Activated naive CD8-positive, alpha-beta T cell (primary cell): Measurements from ENCODE around the gene NUTM2D.
"Not testable (repeated sequence)": the region's sequence is repeated elsewhere in the genome, so short reads cannot be mapped to it uniquely, and the experiment has no call there.

Experiments used
- H3K27ac Mint-ChIP-seq: one replicate; pipeline ENCODE4 v1.8.0; 2021; ENCODE audit warnings: mixed read lengths
- H3K27me3 Mint-ChIP-seq: one replicate; pipeline ENCODE4 v1.8.0; 2021; ENCODE audit warnings: mixed read lengths
- H3K36me3 Mint-ChIP-seq: one replicate; pipeline ENCODE4 v1.8.0; 2021; ENCODE audit warnings: mixed read lengths
- H3K4me1 Mint-ChIP-seq: one replicate; pipeline ENCODE4 v1.8.0; 2021; ENCODE audit warnings: low read depth, mixed read lengths
- H3K4me3 Mint-ChIP-seq: one replicate; pipeline ENCODE4 v1.8.0; 2021; ENCODE audit warnings: mild to moderate bottlenecking, mixed read lengths
- H3K9me3 Mint-ChIP-seq: one replicate; pipeline ENCODE4 v1.8.0; 2021; ENCODE audit warnings: low read depth, mixed read lengths

The NUTM2D gene

DNA sequence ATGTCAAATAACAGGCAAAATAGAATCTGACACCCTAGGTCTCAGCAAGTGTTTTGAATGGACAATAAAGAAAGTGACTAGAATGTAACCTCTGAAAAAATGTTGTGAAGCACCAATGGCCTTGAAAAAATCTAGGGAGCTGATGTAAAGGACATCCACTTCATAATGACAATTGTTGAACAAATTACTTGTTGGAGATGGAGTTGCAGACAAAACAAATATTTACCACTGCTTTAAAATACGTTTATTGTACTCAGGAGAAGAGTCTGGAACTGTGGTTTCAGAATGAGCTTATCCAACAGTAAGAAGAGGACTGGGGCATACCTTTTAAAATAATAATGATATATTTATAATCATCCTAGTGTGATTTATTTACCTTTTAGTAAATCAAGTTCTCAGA, 11.8 kb upstream of the NUTM2D start:
- not testable (repeated sequence) for H3K27me3 Mint-ChIP-seq, H3K4me3 Mint-ChIP-seq, H3K36me3 Mint-ChIP-seq, H3K9me3 Mint-ChIP-seq, H3K4me1 Mint-ChIP-seq, H3K27ac Mint-ChIP-seq

DNA sequence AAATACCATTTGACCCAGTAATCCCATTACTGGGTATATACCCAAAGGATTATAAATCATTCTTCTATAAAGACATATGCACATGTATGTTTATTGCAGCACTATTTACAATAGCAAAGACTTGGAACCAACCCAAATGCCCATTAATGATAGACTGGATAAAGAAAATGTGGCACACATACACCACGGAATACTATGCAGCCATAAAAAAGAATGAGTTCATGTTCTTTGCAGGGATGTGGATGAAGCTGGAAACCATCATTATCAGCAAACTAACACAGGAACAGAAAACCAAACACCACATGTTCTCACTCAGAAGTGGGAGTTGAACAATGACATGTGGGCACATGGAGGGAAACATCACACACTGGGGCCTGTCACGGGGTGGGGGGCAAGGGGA, 7.4 kb upstream of the NUTM2D start:
- H3K9me3 Mint-ChIP-seq, H3K4me3 Mint-ChIP-seq, H3K27ac Mint-ChIP-seq, H3K36me3 Mint-ChIP-seq, H3K4me1 Mint-ChIP-seq, H3K27me3 Mint-ChIP-seq: not testable (repeated sequence)

DNA sequence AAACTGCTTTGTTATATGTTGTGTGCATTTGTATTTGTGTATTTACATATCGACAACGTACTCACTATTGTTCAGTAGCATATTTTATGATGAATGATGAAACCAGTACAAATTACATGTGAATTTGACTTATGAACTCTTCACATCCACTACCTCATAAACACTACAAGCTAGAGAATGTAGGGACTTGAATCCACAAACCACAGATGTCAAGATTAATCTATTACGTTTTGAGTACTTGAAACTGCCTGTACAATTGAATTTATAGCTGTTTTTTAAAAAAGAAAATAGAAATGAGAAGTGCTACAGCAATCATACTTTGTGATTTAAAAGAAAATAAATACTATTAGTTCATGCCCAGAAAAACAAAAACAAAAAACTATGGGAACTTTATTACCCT, 4.7 kb upstream of the NUTM2D start:
- not testable (repeated sequence) for H3K27me3 Mint-ChIP-seq, H3K4me3 Mint-ChIP-seq, H3K36me3 Mint-ChIP-seq, H3K4me1 Mint-ChIP-seq, H3K9me3 Mint-ChIP-seq, H3K27ac Mint-ChIP-seq

DNA sequence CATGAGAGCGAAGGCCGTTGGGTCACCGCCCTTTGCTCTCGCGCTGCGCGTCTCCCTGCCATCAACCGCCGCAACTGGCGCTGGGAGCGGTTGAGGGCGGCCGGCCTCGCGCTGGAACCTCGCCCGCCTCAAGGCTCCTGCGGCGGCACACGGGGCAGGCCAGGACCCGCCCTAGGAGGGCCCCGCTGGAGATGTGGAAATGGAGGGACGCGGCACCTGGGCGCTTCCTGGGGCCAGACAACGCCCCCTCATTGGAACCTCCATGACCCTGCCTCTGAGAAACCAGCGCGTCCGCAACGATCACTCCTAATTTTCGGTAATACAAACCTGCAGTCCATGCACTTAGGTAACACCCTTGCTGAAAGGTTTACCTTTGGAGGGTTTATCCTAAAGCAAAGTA, 2.4 kb upstream of the NUTM2D start:
- not testable (repeated sequence) for H3K27ac Mint-ChIP-seq, H3K4me3 Mint-ChIP-seq, H3K9me3 Mint-ChIP-seq, H3K36me3 Mint-ChIP-seq, H3K27me3 Mint-ChIP-seq, H3K4me1 Mint-ChIP-seq

DNA sequence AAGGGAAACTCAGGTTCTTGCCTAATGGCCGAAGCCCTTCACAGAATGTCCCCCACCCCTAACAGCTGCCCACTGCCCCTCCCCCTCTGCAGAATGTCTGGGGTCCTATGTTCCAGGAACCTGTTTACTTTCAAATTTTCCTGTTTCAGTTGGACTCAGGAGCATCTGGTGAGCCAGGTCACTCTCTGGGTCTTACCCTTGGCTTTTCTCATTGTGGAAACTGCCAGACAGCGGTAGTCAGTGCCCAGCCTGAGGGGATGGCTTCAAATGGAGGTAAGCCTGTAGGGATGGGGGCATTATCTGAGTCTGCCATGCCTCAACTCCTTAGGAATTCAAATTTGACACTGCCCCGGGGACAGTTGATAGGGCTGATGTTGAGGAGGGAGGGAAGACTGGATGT, 615 bp downstream of the NUTM2D start:
- H3K9me3 Mint-ChIP-seq, H3K36me3 Mint-ChIP-seq, H3K27me3 Mint-ChIP-seq, H3K4me3 Mint-ChIP-seq, H3K4me1 Mint-ChIP-seq, H3K27ac Mint-ChIP-seq: not testable (repeated sequence)

DNA sequence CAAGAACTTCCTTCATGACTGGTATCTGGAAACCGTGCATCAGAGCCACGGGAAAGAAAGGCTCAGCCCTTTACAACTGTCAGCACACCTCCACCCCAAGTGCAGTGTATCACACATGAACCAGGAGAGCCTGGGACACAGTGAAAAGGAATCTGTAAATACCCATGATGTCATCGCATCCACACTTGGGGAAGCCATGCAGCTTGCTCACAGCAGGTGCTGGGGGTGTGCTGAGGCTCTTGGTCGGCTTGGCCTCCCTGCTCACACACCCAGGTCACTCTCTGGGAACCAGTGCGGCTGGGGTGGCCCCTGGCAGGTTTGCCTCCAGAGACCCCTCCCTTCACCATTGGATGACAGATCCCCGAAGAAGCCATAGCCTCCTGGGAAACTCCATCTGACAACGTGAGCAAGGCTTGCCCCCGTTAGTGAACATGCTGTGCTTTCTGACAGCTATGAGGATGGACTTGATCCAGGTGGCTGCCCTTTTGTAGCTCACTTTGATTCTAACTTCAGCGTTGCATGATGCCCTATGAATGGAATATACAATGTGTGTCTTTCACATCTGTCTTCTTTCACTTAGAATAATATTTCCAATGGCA, 12.1 kb downstream of the NUTM2D start:
- H3K27me3 Mint-ChIP-seq, H3K36me3 Mint-ChIP-seq, H3K4me3 Mint-ChIP-seq, H3K4me1 Mint-ChIP-seq, H3K9me3 Mint-ChIP-seq, H3K27ac Mint-ChIP-seq: not testable (repeated sequence)

DNA sequence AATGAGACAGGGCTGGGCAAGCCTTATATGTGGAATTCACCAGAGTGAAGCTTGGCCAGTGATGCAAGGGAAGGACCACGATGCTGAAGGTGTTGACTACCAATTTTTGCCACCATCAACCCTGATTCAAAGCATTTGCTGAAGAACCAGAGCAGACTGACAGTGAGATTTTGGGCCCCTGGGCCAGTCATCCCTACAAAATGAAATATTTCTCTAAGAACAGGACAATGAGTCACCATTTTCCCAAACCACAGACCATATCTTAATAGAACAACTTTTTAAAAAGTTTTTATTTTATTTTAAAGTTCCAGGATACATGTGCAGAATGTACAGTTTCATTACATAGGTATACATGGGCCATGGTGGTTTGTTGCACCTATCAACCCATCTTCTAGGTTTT, 16.5 kb downstream of the NUTM2D start:
- not testable (repeated sequence) for H3K9me3 Mint-ChIP-seq

DNA sequence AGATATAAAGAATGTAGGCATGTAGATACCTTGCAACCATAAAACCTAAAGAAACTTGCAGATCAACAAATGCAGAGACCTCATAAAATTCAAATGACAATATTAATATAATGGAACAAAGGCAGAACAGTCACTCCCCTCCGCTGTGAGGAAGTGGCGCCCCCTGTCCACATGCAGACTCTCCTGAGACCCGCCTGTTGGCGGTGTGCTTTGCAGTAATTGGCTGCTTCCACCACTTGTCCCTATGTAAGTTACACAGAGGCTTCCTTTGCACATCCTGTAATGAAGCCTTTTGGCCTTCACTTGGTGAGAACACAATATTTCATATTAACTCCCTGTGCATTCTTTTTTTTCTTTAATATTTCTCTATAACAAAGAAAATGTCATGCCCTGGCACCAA, 21.6 kb downstream of the NUTM2D start:
- H3K27ac Mint-ChIP-seq, H3K36me3 Mint-ChIP-seq, H3K27me3 Mint-ChIP-seq, H3K4me3 Mint-ChIP-seq, H3K9me3 Mint-ChIP-seq, H3K4me1 Mint-ChIP-seq: not testable (repeated sequence)

More for the DNA sequence above, 16.5 kb downstream of the NUTM2D start:
- not testable (repeated sequence) for H3K4me1 Mint-ChIP-seq, H3K27me3 Mint-ChIP-seq, H3K4me3 Mint-ChIP-seq, H3K27ac Mint-ChIP-seq, H3K36me3 Mint-ChIP-seq

DNA sequence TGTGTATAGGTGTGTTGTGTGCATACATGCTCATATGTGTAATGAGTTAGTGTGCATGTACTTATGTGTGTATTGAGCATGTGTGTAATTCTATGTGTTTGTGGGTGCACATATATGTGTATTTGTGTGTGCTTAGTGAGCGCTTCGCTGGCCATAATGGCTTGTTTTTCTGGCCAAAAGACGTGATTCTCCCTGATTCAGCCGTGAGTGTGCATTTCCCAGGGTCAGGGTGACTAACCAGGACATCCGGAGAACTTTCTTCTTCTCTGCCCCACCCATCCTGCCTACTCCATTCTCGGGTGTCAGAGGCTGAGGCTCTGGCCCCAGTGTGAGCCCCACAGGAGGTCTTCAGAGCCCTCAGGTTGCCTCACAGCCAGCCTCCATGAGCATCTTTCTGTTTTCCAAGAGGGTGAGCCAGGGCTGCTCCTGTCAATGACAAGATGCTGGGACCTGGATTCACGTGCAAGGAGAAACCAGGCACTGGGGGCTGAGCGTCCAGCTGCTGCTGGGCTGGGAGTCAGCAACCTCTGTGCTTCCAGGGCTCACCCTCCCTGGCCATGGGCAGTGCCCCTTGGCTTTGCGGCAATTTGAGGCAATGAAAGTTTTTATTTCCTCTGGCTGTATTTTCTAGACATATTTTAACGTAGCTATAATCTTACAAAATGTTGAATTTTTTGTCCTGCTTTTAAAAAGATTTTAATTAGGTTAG, 25.8 kb downstream of the NUTM2D start:
- H3K9me3 Mint-ChIP-seq, H3K27ac Mint-ChIP-seq, H3K4me1 Mint-ChIP-seq, H3K36me3 Mint-ChIP-seq, H3K4me3 Mint-ChIP-seq, H3K27me3 Mint-ChIP-seq: not testable (repeated sequence)

DNA sequence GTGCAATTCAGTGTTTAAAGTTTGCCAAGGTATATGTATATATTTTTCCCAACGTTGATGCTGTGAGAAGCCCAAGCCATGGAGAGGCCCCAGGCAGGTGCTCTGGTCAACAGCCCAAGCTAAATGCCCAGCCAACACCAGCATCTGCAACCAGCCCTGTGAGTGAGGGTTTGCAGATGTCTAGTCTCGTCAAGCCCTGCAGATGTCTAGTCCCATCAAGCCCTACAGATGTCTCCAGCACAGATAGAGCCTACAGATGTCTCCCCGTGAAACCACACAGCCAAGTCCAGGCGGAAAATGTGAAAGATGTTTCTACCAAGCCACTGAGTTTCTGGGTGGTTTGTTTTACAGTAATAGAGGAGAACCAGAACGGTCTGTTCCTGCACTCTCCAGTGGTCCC, 26.7 kb downstream of the NUTM2D start:
- H3K4me3 Mint-ChIP-seq, H3K27me3 Mint-ChIP-seq, H3K36me3 Mint-ChIP-seq, H3K4me1 Mint-ChIP-seq, H3K9me3 Mint-ChIP-seq, H3K27ac Mint-ChIP-seq: not testable (repeated sequence)

DNA sequence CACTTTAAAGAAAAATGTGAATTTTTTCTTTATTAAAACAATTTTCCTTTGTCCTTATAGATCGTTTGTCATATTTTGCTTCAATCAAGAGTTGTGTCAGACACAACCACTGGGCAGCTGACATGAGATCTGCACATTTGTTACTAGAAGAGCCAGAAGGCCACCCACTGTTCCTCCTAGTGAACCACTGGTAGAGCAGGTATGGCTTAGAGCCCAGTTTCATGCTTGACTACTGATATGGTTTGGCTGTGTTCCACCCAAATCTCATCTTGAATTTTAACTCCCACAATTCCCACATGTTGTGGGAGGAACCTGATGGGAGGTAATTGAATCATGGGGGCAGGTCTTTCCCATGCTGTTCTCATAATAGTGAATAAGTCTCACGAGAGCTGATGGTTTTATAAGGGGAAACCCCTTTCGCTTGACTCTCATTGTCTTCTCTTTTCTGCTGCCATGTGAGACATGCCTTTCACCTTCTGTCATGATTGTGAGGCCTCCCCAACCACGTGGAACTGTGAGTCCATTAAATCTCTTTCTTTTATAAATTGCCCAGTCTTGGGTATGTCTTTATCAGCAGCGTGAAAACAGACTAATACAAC, 28.3 kb downstream of the NUTM2D start:
- H3K4me3 Mint-ChIP-seq, H3K27ac Mint-ChIP-seq, H3K4me1 Mint-ChIP-seq, H3K27me3 Mint-ChIP-seq, H3K9me3 Mint-ChIP-seq, H3K36me3 Mint-ChIP-seq: not testable (repeated sequence)

DNA sequence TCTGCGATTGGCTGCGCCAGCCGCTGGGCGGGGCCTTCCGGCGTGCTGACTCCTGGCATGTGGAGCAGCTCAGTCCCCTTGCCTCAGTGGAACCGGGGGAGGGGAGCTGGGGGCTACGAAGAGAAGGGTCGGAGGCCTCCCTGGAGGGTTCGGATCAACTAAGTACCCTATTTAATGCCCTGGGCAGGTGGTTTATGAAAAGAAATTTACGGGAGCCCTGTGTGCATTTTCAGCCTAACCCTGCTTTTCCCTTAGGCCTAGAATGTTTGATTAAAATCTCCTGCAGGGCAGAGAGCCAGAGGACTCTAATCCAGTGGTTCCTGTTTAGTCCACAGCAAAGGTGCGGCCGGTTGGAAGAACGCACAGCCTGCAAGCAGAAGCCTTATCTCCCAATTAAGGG, 33.8 kb downstream of the NUTM2D start:
- H3K27me3 Mint-ChIP-seq, H3K4me1 Mint-ChIP-seq, H3K4me3 Mint-ChIP-seq, H3K27ac Mint-ChIP-seq, H3K9me3 Mint-ChIP-seq, H3K36me3 Mint-ChIP-seq: not testable (repeated sequence)

DNA sequence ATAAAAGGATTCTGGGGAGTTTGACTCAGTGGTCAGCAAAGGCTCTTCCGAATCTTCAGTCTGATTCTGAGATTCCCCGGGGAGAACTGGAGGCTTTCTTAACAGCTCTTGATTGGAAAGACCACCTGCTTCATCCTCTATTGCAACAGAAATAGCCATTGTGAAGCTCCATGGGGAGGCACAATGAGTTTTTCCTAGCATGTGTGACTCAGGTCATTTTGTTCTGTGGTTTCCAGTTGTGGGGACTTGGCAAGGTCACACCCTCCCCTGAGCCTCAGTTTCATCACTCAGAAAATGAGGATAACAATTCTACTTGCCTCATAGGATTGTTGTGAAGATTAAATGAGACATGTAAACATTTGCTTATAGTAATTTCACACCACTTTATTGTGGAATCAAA, 38.7 kb downstream of the NUTM2D start:
- not testable (repeated sequence) for H3K4me3 Mint-ChIP-seq, H3K36me3 Mint-ChIP-seq, H3K27ac Mint-ChIP-seq, H3K27me3 Mint-ChIP-seq, H3K4me1 Mint-ChIP-seq, H3K9me3 Mint-ChIP-seq

DNA sequence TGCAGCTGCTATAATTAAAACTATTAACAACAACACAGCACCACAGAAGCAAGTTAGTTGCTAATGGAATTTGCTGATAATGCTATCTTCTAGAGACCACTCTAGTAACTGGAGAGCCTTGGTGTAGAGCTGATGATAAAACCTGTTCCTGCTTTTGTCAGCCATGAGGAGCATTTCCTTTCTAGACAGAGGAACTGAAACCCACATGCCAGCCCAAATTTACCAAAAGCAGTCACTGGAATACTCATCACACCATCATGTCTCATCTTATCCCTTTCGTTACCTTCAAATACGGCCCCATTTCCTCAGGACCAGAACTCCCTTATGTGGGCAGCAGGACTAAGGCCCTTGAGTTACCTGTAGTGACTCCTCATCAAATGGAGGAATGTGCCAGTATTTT, 40.9 kb downstream of the NUTM2D start:
- H3K27ac Mint-ChIP-seq, H3K27me3 Mint-ChIP-seq, H3K36me3 Mint-ChIP-seq, H3K4me1 Mint-ChIP-seq, H3K4me3 Mint-ChIP-seq, H3K9me3 Mint-ChIP-seq: not testable (repeated sequence)

DNA sequence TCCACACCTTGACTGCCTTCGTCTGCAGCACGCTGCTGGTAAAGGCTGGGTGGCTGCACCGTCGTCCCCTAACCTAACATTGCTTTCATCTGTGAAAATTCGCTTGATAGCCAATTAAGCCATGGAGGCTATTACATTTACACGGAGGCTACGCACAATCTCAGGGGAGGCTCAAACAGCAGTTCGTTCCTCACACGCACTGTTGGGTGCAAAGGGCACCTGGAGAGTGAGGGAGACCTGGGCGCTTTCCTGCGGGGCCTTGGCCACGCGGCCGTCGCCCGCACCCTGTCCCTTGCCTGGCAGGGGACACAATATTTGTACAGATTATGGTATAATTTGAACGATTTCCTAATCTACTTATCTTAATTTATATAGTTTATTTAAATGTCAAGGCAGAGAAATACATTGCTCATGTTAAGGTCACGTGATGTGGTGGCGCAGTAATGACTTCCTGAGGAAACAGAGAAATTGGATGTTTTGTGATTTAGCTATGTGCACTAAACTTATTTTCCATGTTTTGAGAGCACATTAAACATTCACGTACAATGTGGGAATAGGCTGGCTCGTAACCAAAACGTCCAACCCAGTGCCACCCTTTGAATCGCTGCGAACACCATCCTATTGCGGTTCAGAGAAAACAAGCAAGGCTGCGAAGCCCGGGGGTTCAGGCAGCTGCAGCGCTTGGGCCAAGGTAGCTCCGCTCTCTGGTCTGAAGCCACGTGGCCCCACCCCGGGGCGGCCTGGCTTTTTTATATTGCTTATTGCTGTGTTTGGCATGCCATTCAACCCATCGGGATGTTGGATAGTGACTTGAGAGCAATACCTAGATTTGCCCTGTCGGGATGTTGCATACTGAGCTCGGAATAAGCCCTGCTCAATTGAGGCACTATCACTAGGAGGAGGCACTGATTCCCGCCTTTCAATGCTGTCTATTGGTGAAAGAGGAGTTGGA, 50.2 kb downstream of the NUTM2D start:
- peak overlapping the region; percentile 64 for H3K4me3 Mint-ChIP-seq
- not testable (repeated sequence) for H3K27ac Mint-ChIP-seq, H3K27me3 Mint-ChIP-seq, H3K4me1 Mint-ChIP-seq, H3K9me3 Mint-ChIP-seq, H3K36me3 Mint-ChIP-seq
